Measurements from ENCODE around the gene ACTL10. TPM values are rescaled to one million over a fixed set of nuclear protein-coding genes. Genes with fewer than 3 reads are reported as not detected.

Gene ACTL10
- total RNA-seq, 1 donor from 2014 or later: 1.1 TPM

- Mint-ChIP-seq H3K27me3 (ENCODE audit: low read depth, unreplicated experiment) (peaks cover 7% of the 10 kb centered on the region), H3K4me3 (ENCODE audit: unreplicated experiment) (peak overlapping the region; percentile 75), H3K36me3 (ENCODE audit: low read depth, unreplicated experiment) (no peaks in the 10 kb centered on the region), H3K9me3 (ENCODE audit: unreplicated experiment) (no peaks in the 10 kb centered on the region), H3K4me1 (ENCODE audit: low read depth, unreplicated experiment) (peaks cover 7% of the 10 kb centered on the region), H3K27ac (ENCODE audit: unreplicated experiment) (no peak overlapping the region)
- Histone ChIP-seq H3K79me2 (ENCODE audit: insufficient read depth, low read length) (peaks cover 10% of the 10 kb centered on the region), H3K9ac (ENCODE audit: low read length) (peak overlapping the region; percentile 65), H4K20me1 (ENCODE audit: insufficient read depth, low read length) (peaks cover 23% of the 10 kb centered on the region), H3K4me3 (ENCODE audit: insufficient read depth, low read depth, low read length) (peak overlapping the region; percentile 53), H2AFZ (ENCODE audit: low read depth, low read length) (peak overlapping the region; percentile 42), H3K4me2 (ENCODE audit: low read length) (peak overlapping the region; percentile 85), H3K27ac (ENCODE audit: low read depth, low read length) (no peak overlapping the region), H3K27me3 (ENCODE audit: insufficient read depth, low read length) (no peaks in the 10 kb centered on the region), H3K36me3 (ENCODE audit: insufficient read depth, low read length) (no peaks in the 10 kb centered on the region), H3K9me3 (ENCODE audit: insufficient read depth, low read depth, low read length) (no peaks in the 10 kb centered on the region), H3K4me1 (ENCODE audit: insufficient read depth, low read length) (peaks cover 22% of the 10 kb centered on the region)
- FAIRE-seq: no peak
- DNase-seq (ENCODE audit: low read depth): no peak
- no peak for TF ChIP-seq EZH2 (IDR thresholded peaks at IDR 0.05; ENCODE audit: insufficient read depth, low read length)
- no peak for TF ChIP-seq CTCF (IDR thresholded peaks at IDR 0.05; ENCODE audit: insufficient read depth, low read depth, low read length)
Measured at GRCh38 chr20:33685328-33686099, 18.8 kb downstream of the ACTL10 start.

- H3K27ac ChIP-seq (ENCODE audit: low read depth, low read length): no peak within 1 kb of the TSS
- FAIRE-seq (no peak), DNase-seq (ENCODE audit: low read depth) (peak; percentile 73)
Measured at GRCh38 chr20:33686100-33686983, 19.6 kb downstream of the ACTL10 start, which contains the start of gene E2F1. TSS of gene E2F1 (minus strand) at chr20:33686385. CDS start at chr20:33686264, 121 bp downstream.

More at GRCh38 chr20:33686100-33686983, 19.6 kb downstream of the ACTL10 start, which contains the start of gene E2F1:
- H3K9ac ChIP-seq (ENCODE audit: low read length): peak within 1 kb of the TSS; percentile 65
- peaks cover 22% of the 10 kb centered on the region for H3K4me1 ChIP-seq (ENCODE audit: insufficient read depth, low read length)
- Mint-ChIP-seq H3K36me3 (ENCODE audit: low read depth, unreplicated experiment) (no peaks in the 10 kb centered on the region), H3K4me3 (ENCODE audit: unreplicated experiment) (peak within 1 kb of the TSS; percentile 87), H3K27ac (ENCODE audit: unreplicated experiment) (peak within 1 kb of the TSS; percentile 75), H3K27me3 (ENCODE audit: low read depth, unreplicated experiment) (peaks cover 5% of the 10 kb centered on the region), H3K4me1 (ENCODE audit: low read depth, unreplicated experiment) (peaks cover 7% of the 10 kb centered on the region), H3K9me3 (ENCODE audit: unreplicated experiment) (no peaks in the 10 kb centered on the region)
- no peaks in the 10 kb centered on the region for H3K27me3 ChIP-seq (ENCODE audit: insufficient read depth, low read length)
- H2AFZ ChIP-seq (ENCODE audit: low read depth, low read length): peak within 1 kb of the TSS; percentile 87
- no peaks in the 10 kb centered on the region for H3K9me3 ChIP-seq (ENCODE audit: insufficient read depth, low read depth, low read length)
- H3K4me3 ChIP-seq (ENCODE audit: insufficient read depth, low read depth, low read length): peak within 1 kb of the TSS; percentile 54
- H3K36me3 ChIP-seq (ENCODE audit: insufficient read depth, low read length): no peaks in the 10 kb centered on the region
- peaks cover 16% of the 10 kb centered on the region for H4K20me1 ChIP-seq (ENCODE audit: insufficient read depth, low read length)
- H3K4me2 ChIP-seq (ENCODE audit: low read length): peak within 1 kb of the TSS; percentile 85
- no peak for TF ChIP-seq CTCF (IDR thresholded peaks at IDR 0.05; ENCODE audit: insufficient read depth, low read depth, low read length)
- no peak for TF ChIP-seq EZH2 (IDR thresholded peaks at IDR 0.05; ENCODE audit: insufficient read depth, low read length)
- H3K79me2 ChIP-seq (ENCODE audit: insufficient read depth, low read length): peaks cover 10% of the 10 kb centered on the region

Data from astrocyte (in vitro differentiated cells and primary cell).